AG10803 (cell line): Measurements from ENCODE around the gene ALDH1A2.

Experiments used
- DNase-seq: peaks from one replicate; pipeline ENCODE4 v3.0.0; 2010; ENCODE audit warnings: low read depth
- H3K4me3 ChIP-seq: 2 replicates; pipeline ENCODE4 v1.5.1; 2011; ENCODE audit warnings: mild to moderate bottlenecking, low read length, control low read depth
- CTCF ChIP-seq: conservative IDR thresholded peaks from 2 replicates; pipeline ENCODE4 v1.5.1; 2011; ENCODE audit warnings: mild to moderate bottlenecking, low read length, control low read depth, inconsistent platforms

Gene ALDH1A2

GRCh38 chr15:57951328-57951932 lies 114.1 kb downstream of the ALDH1A2 start:
- no peak overlapping the region for H3K4me3 ChIP-seq
- no peak for TF ChIP-seq CTCF
- DNase-seq, result no peak

- no peak overlapping the region for H3K4me3 ChIP-seq
- no peak for DNase-seq
- TF ChIP-seq CTCF, result no peak
Measured at GRCh38 chr15:57950381-57950946, 115.0 kb downstream of the ALDH1A2 start.

- H3K4me3 ChIP-seq, result no peak overlapping the region
- no peak for TF ChIP-seq CTCF
- no peak for DNase-seq
Measured at GRCh38 chr15:57949374-57949943, 116.1 kb downstream of the ALDH1A2 start.

GRCh38 chr15:57948351-57949289 lies 116.9 kb downstream of the ALDH1A2 start:
- no peak for DNase-seq
- no peak for TF ChIP-seq CTCF
- no peak overlapping the region for H3K4me3 ChIP-seq

GRCh38 chr15:57947781-57948180 lies 117.7 kb downstream of the ALDH1A2 start:
- H3K4me3 ChIP-seq, result no peak overlapping the region
- no peak for DNase-seq
- TF ChIP-seq CTCF, result no peak

GRCh38 chr15:57947282-57947681 lies 118.2 kb downstream of the ALDH1A2 start:
- H3K4me3 ChIP-seq, result no peak overlapping the region
- no peak for DNase-seq
- TF ChIP-seq CTCF, result no peak
